H1 (cell line): Measurements from ENCODE around the gene KLF13. TPM values are rescaled to one million over a fixed set of nuclear protein-coding genes. Genes with fewer than 3 reads are reported as not detected.

Source experiments
- CTCF ChIA-PET: fragments of 300-600 bp; sonication (Branson Sonifier 250); formaldehyde crosslinking; loops from one replicate; lab custom pipeline; 2021; ENCODE audit not compliant: partially characterized antibody; lab: Charles Lee
- POLR2A ChIA-PET: fragments of 300-600 bp; sonication (Branson Sonifier 250); formaldehyde crosslinking; loops from one replicate; lab custom pipeline; 2021; ENCODE audit warnings: inconsistent platforms; ENCODE audit not compliant: partially characterized antibody; lab: Charles Lee
- DNase-seq, 2 experiments: peaks; one replicate each; pipeline versions ENCODE4 v3.0.0 to v3.0.0-alpha.2; 2010 to 2022; ENCODE audit warnings: low spot score in 2 of 2, low read depth in 1 of 2, mixed read lengths in 1 of 2
- FAIRE-seq: peaks from 2 replicates; lab custom pipeline; 2011; peaks lifted over from hg19 to GRCh38; lab: Jason Lieb, UNC
- H2AFZ ChIP-seq: 2 replicates; pipeline ENCODE4 v1.8.1; 2012; ENCODE audit warnings: low read length, inconsistent platforms
- H2AK5ac ChIP-seq: 2 replicates; pipeline ENCODE4 v1.6.1; 2013; ENCODE audit warnings: low read depth, low read length
- H2BK120ac ChIP-seq: replicated peaks from 2 replicates; pipeline ENCODE3; 2013; ENCODE audit warnings: low read depth, low read length, inconsistent platforms
- H2BK12ac ChIP-seq: 2 replicates; pipeline ENCODE4 v1.6.1; 2013; ENCODE audit warnings: low read depth, low read length
- H2BK15ac ChIP-seq: 2 replicates; pipeline ENCODE4 v1.6.1; 2013; ENCODE audit warnings: low read length
- H2BK20ac ChIP-seq: 2 replicates; pipeline ENCODE4 v1.6.1; 2013; ENCODE audit warnings: low read length
- H2BK5ac ChIP-seq: 2 replicates; pipeline ENCODE4 v1.6.1; 2013; ENCODE audit warnings: low read depth, low read length
- H3K14ac ChIP-seq: 2 replicates; pipeline ENCODE4 v1.6.1; 2013; ENCODE audit warnings: inconsistent platforms; ENCODE audit not compliant: insufficient read length
- H3K18ac ChIP-seq: 2 replicates; pipeline ENCODE4 v1.6.1; 2013; ENCODE audit warnings: low read length; ENCODE audit errors: extremely low read depth
- H3K23ac ChIP-seq: 2 replicates; pipeline ENCODE4 v1.6.1; 2013; ENCODE audit warnings: inconsistent platforms; ENCODE audit not compliant: insufficient read length
- H3K23me2 ChIP-seq: 2 replicates; pipeline ENCODE4 v1.6.1; 2013; ENCODE audit warnings: low read depth, low read length
- H3K27ac ChIP-seq: 2 replicates; pipeline ENCODE4 v1.6.1; 2011; ENCODE audit warnings: low read depth, low read length, inconsistent platforms
- H3K27me3 ChIP-seq, 4 experiments: replicated peaks in 1 of 4; 1 replicate in 1 of 4; 2 replicates in 3 of 4; pipeline versions ENCODE4 v1.6.1 to v1.8.1; 2011 to 2013; ENCODE audit warnings: low read length in 3 of 4, mild to moderate bottlenecking in 3 of 4, inconsistent platforms in 2 of 4, mixed read lengths in 2 of 4, moderate library complexity in 1 of 4; ENCODE audit not compliant: control insufficient read depth in 3 of 4, insufficient read depth in 3 of 4; ENCODE audit errors: extremely low read depth in 1 of 4
- H3K36me3 ChIP-seq, 4 experiments: 2 replicates each; pipeline versions ENCODE4 v1.6.1 to v1.8.1; 2011 to 2013; ENCODE audit warnings: mild to moderate bottlenecking in 4 of 4, low read length in 3 of 4, moderate library complexity in 2 of 4, control low read depth in 1 of 4, inconsistent platforms in 1 of 4; ENCODE audit not compliant: insufficient read depth in 4 of 4, control insufficient read depth in 2 of 4
- H3K4ac ChIP-seq: replicated peaks from 2 replicates; pipeline ENCODE3; 2013; ENCODE audit warnings: low read length, low read depth, mixed read lengths, inconsistent platforms; ENCODE audit not compliant: insufficient read length
- H3K4me1 ChIP-seq, 4 experiments: replicated peaks in 1 of 4; 1 replicate in 1 of 4; 2 replicates in 3 of 4; pipeline versions ENCODE4 v1.6.1 to v1.8.1; 2011 to 2013; ENCODE audit warnings: low read length in 3 of 4, inconsistent platforms in 2 of 4, mixed read lengths in 1 of 4; ENCODE audit not compliant: insufficient read depth in 4 of 4, control insufficient read depth in 3 of 4
- H3K4me2 ChIP-seq, 2 experiments: 2 replicates each; pipeline versions ENCODE4 v1.6.1 to v1.8.1; 2011 to 2013; ENCODE audit warnings: low read depth in 2 of 2, low read length in 2 of 2, control low read depth in 1 of 2, inconsistent platforms in 1 of 2, mild to moderate bottlenecking in 1 of 2; ENCODE audit not compliant: insufficient read depth in 1 of 2
- H3K4me3 ChIP-seq, 4 experiments: fragments of 200-600, 300-600 bp in 1 of 4; sonication (generic), shearing (Covaris generic), sonication (Bioruptor Twin) in 1 of 4; 2 replicates each; pipeline versions ENCODE4 v1.5.1 to v1.8.1; 2011 to 2016; ENCODE audit warnings: low read length in 4 of 4, low read depth in 3 of 4, control low read depth in 2 of 4, inconsistent platforms in 2 of 4, mild to moderate bottlenecking in 2 of 4, mixed read lengths in 1 of 4, moderate library complexity in 1 of 4; ENCODE audit not compliant: insufficient read depth in 2 of 4; ENCODE audit errors: extremely low read depth in 1 of 4
- H3K56ac ChIP-seq: replicated peaks from 2 replicates; pipeline ENCODE3; 2013; ENCODE audit warnings: low read depth, mild to moderate bottlenecking, mixed read lengths, low read length, inconsistent platforms; ENCODE audit not compliant: insufficient read length
- H3K79me1 ChIP-seq: 2 replicates; pipeline ENCODE4 v1.6.1; 2013; ENCODE audit warnings: low read depth, low read length, control low read depth
- H3K79me2 ChIP-seq, 2 experiments: 2 replicates each; pipeline versions ENCODE4 v1.6.1 to v1.8.1; 2012 to 2013; ENCODE audit warnings: low read length in 2 of 2, mild to moderate bottlenecking in 2 of 2, inconsistent platforms in 1 of 2; ENCODE audit not compliant: insufficient read depth in 2 of 2, control insufficient read depth in 1 of 2
- H3K9ac ChIP-seq, 4 experiments: replicated peaks in 1 of 4; 1 replicate in 1 of 4; 2 replicates in 3 of 4; pipeline versions ENCODE4 v1.6.1 to v1.8.1; 2011 to 2013; ENCODE audit warnings: low read depth in 3 of 4, low read length in 3 of 4, control low read depth in 2 of 4, mild to moderate bottlenecking in 2 of 4, moderate library complexity in 2 of 4, inconsistent platforms in 1 of 4; ENCODE audit errors: extremely low read depth in 1 of 4
- H3K9me3 ChIP-seq, 2 experiments: 2 replicates each; pipeline versions ENCODE4 v1.6.1 to v1.8.1; 2012 to 2013; ENCODE audit warnings: mild to moderate bottlenecking in 2 of 2, moderate library complexity in 2 of 2, control low read depth in 1 of 2, inconsistent platforms in 1 of 2, low read depth in 1 of 2, low read length in 1 of 2, mixed read lengths in 1 of 2; ENCODE audit not compliant: insufficient read depth in 2 of 2
- H4K20me1 ChIP-seq, 2 experiments: replicated peaks in 1 of 2; 2 replicates each; pipeline versions ENCODE3 to v1.8.1; 2011 to 2013; ENCODE audit warnings: inconsistent platforms in 2 of 2, low read length in 2 of 2, mild to moderate bottlenecking in 1 of 2; ENCODE audit not compliant: insufficient read depth in 2 of 2, control insufficient read depth in 1 of 2
- H4K5ac ChIP-seq: 2 replicates; pipeline ENCODE4 v1.6.1; 2013; ENCODE audit warnings: low read length, low read depth, mixed read lengths, inconsistent platforms; ENCODE audit not compliant: insufficient read length
- H4K8ac ChIP-seq: 2 replicates; pipeline ENCODE4 v1.8.0; 2013; ENCODE audit warnings: mild to moderate bottlenecking, moderate library complexity, low read length, inconsistent platforms; ENCODE audit not compliant: insufficient read depth; ENCODE audit errors: extremely low read depth
- H4K91ac ChIP-seq: replicated peaks from 2 replicates; pipeline ENCODE3; 2013; ENCODE audit warnings: low read length, mixed read lengths, inconsistent platforms; ENCODE audit not compliant: insufficient read length
- CEBPB ChIP-seq: IDR thresholded peaks from 2 replicates; pipeline ENCODE4 v1.6.1; 2012; ENCODE audit warnings: low read depth, low read length
- HDAC6 ChIP-seq: IDR thresholded peaks from one replicate; pipeline ENCODE4 v1.7.1; 2012; ENCODE audit warnings: low read depth, mild to moderate bottlenecking, inconsistent platforms, low read length, moderate library complexity
- SAP30 ChIP-seq: fragments of 300-600 bp; sonication (generic); IDR thresholded peaks from 2 replicates; pipeline ENCODE4 v1.7.1; 2012; ENCODE audit warnings: low read length, moderate library complexity, mild to moderate bottlenecking, inconsistent platforms; ENCODE audit not compliant: insufficient read depth, insufficient replicate concordance
- TAF7 ChIP-seq: optimal IDR thresholded peaks from 2 replicates; pipeline ENCODE3; 2011; ENCODE audit warnings: low read depth, mild to moderate bottlenecking, inconsistent platforms, low read length, moderate library complexity, borderline replicate concordance
- ZNF274 ChIP-seq: IDR thresholded peaks from 2 replicates; pipeline ENCODE4 v1.7.0; 2012; ENCODE audit warnings: low read length, borderline replicate concordance; ENCODE audit errors: extremely low read depth
- WGBS, 2 experiments: shearing (Covaris generic) in 1 of 2; methylation state at CpG; one replicate each; pipeline versions ENCODE4 v1.1.6 to v1.1.7; 2013 to 2015; ENCODE audit warnings: low lambda C conversion rate in 2 of 2, mixed read lengths in 2 of 2, inconsistent platforms in 1 of 2, low coverage in 1 of 2, missing lambda C conversion rate in 1 of 2; ENCODE audit not compliant: insufficient replicate concordance in 2 of 2, insufficient coverage in 1 of 2, insufficient read length in 1 of 2; ENCODE audit errors: extremely low coverage in 1 of 2, missing lambda C conversion rate in 1 of 2; 5-methylcytosine and 5-hydroxymethylcytosine counted together
- polyA plus RNA-seq, 7 experiments: library from polyadenylated mRNA; depleted of rRNA in 3 of 7; stranded (reverse) in 5 of 7; unstranded in 2 of 7; fragments of >200 nt in 5 of 7; fragments of 200-250 nt in 2 of 7; gene quantifications; 1 replicate in 5 of 7; 2 replicates in 1 of 7; 4 replicates in 1 of 7; pipeline versions ENCODE4 v1.2.1 to v1.2.3, GENCODE V29; 2011 to 2013; ENCODE audit warnings: missing spikeins in 2 of 7, mixed read lengths in 2 of 7
- total RNA-seq: library from RNA; stranded (reverse); fragmentation: NEBNext Ultra II Directional; extraction: Animal tissue kit (Norgen Biotek cat#: 25700); gene quantifications from 2 replicates; pipeline ENCODE4 v1.2.1, GENCODE V29; 2021
- TF ChIP-seq, protein P1 (sequence below): IDR thresholded peaks from 2 replicates; pipeline ENCODE4 v1.6.1; 2011; ENCODE audit warnings: low read length, improper control_type of control experiment

KLF13 gene
- total and polyA plus RNA-seq, 2 of the 8 experiments (the other 6 are each of a cell fraction or from before 2014, with no cell fraction given), result 18.3 to 33.4 TPM

DNA sequence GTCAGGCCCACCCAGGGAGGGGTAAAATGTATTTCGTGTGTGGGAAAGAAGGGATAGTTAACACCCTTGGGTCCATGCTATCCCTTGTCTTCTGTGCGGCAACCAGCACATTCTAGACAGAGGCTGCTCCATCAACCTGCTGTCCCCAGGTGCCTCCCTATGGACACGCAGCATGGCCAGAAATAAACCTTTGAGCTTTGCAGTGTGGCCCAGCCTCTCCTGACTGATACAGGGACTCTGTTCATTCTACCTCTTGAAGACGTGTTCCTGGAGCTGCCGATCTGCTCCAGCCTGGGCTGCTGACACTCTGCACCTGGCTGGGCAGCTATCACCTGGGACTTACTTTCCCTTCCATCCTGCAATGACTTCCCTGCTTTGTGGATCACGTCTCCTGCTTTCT lies 4.1 kb upstream of the KLF13 start:
- peaks cover 0 to 7% (median 3%) of the 10 kb centered on the region in 4 experiments; a peak in 3 of 7 replicates for H3K27me3 ChIP-seq
- ChIA-PET CTCF (interaction anchor here (0.8 to 1.3 kb wide), 4 partner anchors 107 to 122 kb away, joined by 3 to 5 read pairs (median 4); no protein-coding TSS in a partner anchor), POLR2A (no interaction called here)
- TF ChIP-seq HDAC6, result no peak
- TF ChIP-seq CEBPB, result no peak
- TF ChIP-seq TAF7, result no peak
- no peak for TF ChIP-seq SAP30
- no peak for TF ChIP-seq ZNF274
- TF ChIP-seq, protein P1, sequence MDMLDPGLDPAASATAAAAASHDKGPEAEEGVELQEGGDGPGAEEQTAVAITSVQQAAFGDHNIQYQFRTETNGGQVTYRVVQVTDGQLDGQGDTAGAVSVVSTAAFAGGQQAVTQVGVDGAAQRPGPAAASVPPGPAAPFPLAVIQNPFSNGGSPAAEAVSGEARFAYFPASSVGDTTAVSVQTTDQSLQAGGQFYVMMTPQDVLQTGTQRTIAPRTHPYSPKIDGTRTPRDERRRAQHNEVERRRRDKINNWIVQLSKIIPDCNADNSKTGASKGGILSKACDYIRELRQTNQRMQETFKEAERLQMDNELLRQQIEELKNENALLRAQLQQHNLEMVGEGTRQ, result no peak
- FAIRE-seq (no peak), DNase-seq (no peak)
- no peak overlapping the region for H3K4me2 ChIP-seq
- no peak overlapping the region for H4K5ac ChIP-seq
- no peaks in the 10 kb centered on the region for H4K20me1 ChIP-seq
- H2BK5ac ChIP-seq, result no peak overlapping the region
- H3K4me1 ChIP-seq, result peaks cover 3 to 12% (median 6%) of the 10 kb centered on the region in 4 experiments; a peak in 6 of 7 replicates
- no peak overlapping the region for H2BK12ac ChIP-seq
- H3K18ac ChIP-seq, result no peak overlapping the region
- no peaks in the 10 kb centered on the region for H3K79me2 ChIP-seq
- H3K27ac ChIP-seq, result no peak overlapping the region
- H3K36me3 ChIP-seq, result no peaks in the 10 kb centered on the region
- no peak overlapping the region for H2BK120ac ChIP-seq
- no peak overlapping the region for H3K4ac ChIP-seq
- no peak overlapping the region for H4K8ac ChIP-seq
- H3K56ac ChIP-seq, result no peak overlapping the region
- no peak overlapping the region for H3K9ac ChIP-seq
- H2BK15ac ChIP-seq, result no peak overlapping the region
- H3K23ac ChIP-seq, result no peak overlapping the region
- no peak overlapping the region for H3K14ac ChIP-seq
- WGBS, 2 experiments, result 78% methylated on average over 6 of the region's 6 CpGs; no CpG with 5 or more reads in 1 of the 2 experiments
- H3K9me3 ChIP-seq, result peaks cover 3 to 4% of the 10 kb centered on the region in 2 experiments; a peak in 1 of 4 replicates
- H3K23me2 ChIP-seq, result peaks cover 7% of the 10 kb centered on the region; the same call in 1 of the 2 replicates
- peaks cover 2% of the 10 kb centered on the region; the same call in 1 of the 2 replicates for H3K79me1 ChIP-seq
- no peak overlapping the region for H2AK5ac ChIP-seq
- H3K4me3 ChIP-seq, result no peak overlapping the region
- no peak overlapping the region for H2AFZ ChIP-seq
- no peak overlapping the region for H4K91ac ChIP-seq
- no peak overlapping the region for H2BK20ac ChIP-seq
